GM18520 (cell line): ENCODE measurements around the gene STOML2.
A peak's percentile ranks its signal among the peaks of the same experiment; 100 is the strongest.

Experiments used
- ATAC-seq: cut with Tn5 transposase; IDR thresholded peaks from one replicate; pipeline ENCODE4 v1.9.1; 2021; ENCODE audit not compliant: unreplicated experiment

Gene STOML2

DNA sequence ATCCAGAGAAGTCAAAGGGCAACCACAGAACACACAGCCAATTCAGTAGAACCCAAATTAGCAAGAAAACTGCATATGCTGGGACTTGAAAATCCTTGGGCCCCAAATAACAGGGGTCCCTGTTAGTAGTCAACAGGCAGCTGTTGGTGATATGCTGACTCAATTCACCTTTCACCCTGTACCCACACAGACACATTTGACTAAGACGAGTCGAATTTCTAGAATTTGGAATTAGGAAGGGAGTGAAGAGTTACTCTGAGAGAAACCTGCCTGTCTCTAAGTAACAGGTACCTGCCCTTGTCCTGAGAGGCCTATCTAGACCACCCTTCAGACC is 29.7 kb downstream of the STOML2 start:
- no peak for ATAC-seq

DNA sequence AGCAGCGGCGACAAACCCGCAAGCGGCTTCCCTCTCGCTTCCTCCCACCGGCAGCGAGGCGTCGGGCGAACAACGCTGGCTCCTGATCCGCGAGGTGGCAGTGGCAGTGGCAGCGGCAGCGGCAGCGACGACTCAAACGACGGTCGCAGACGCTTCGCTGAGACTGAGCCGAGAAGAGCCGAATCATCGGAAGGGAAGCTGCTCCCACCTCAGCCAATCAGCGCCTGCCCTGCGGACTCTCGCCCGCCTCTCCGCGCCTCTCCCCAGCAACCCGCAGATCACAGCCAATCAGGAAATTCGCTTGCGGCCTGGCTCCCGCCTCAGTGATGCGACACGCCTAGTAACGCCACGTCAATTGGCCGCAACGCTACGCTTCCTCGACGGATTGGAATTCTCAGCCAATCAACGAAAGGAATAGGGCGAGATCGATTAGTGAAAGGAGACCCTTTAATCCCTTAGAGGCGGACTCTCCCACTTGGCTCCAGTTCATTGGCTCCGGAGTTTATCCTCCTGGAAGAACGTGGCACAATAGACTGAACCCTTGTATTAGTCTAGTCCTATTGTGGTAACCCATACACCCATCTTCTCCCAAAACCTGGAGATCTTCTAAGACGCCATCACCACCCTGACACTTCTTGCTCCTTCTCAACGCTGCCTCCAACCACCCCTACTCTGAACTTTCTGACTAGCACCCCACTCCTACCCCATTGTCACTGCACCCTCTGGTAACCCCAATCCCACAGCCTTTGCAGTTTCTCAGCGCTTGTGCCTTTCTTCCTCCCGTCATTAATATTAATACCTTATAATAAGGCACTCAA is 30.3 kb downstream of the STOML2 start, which contains the start of gene VCP:
TSS of gene VCP (minus strand) at position 165 of the 818 bp plus-strand sequence. CDS start 272 bp downstream, outside the sequence.
- ATAC-seq = peak; percentile 81

DNA sequence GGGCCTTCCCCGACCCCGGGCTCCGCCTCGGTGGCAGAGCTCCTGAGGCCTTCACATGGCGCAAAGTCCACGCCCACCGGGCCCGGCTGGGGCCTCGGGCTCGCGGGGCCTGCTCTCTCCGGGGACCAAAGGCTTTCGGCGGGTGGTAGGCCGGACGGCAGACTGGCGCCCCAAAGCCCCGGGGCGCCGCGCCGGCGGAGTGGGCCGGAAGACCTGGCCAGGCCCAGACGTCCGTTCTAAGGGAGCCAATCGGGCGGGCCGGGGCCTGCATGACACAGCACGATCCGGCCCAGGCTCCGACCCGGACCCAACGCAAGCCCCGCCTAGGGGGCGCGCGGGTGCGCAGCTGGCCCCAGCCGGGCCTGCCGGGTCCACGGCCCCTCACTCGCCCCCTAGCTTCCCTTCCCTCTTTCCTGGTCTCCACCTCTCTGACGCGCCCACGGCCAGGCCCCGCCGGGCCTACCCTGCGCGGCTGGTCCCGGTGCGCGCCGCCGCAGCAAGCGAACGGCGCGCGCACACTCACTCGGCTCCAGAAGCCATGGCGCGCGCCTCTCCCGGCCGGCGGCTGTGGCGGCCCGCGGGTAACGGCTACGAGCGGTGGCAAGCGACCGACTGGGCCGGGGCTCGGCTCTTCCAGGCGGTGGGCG is 31.0 kb downstream of the STOML2 start:
- peak; percentile 39 for ATAC-seq

DNA sequence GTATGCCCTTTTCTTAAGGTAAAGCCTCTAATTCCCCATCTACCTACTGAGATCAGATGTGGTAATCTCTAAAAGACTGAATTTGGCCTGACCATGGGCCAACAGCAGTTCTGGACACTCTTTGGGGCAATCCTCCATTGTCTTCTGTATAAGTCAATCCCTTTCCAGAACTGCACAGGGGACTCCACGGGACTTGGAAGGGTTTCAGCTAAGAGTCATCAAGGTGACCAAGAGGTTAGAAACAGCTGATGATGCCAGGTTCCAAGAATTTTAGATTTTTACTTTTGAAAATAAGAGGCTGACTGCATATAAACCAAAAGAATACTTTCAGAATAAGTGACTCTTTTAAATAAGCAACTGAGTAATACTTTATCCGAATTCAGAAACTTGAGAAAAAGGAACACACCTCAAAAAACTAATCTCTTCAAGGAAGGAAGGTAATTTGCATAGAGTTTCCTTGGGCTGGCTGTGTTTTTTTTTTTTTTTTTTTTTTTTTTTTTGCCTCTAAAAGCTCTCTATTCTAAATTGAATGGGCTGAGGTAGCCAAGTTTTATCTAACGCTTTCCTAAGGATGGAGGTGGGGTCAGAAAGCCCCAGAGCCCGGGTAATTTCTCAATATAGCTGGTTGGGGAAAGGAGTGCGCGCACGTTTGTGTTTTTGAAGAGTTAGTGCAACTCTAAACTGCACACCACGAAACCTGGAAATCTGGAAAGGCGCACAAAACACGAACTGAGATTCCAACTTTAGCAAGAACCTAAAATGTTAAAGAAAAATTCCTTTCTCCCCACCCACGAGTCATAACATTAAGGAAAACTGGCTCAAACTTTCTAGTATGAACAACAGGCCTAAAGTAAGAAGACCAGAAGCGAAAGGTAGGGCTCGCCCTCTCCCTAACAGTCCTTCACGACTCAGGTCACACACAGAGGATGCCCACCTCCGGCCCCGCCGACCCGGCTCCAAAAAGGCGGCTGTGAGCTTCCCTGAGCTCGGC is 31.8 kb downstream of the STOML2 start:
- ATAC-seq = no peak

GRCh38 chr9:35069020-35069419 is 33.9 kb downstream of the STOML2 start:
- no peak for ATAC-seq

DNA sequence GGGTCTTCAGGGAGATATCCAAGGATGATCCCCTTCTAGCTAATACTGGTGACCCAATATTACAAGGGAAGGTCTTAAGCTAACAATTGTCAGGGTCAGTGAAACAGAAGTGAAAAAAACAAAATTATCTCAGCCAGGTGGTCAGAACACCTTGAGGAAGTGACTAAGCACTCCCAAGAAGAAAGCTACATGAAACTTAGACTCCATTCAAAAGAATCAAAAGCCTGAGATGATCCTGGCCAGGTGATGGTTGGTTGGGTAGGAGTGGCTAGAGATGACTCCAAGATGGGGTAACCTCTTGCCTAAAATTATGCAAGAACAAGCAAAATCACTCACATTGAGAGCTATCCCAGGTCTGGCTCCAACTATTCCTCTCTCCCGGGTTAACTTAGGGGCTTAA is 35.9 kb downstream of the STOML2 start:
- no peak for ATAC-seq

DNA sequence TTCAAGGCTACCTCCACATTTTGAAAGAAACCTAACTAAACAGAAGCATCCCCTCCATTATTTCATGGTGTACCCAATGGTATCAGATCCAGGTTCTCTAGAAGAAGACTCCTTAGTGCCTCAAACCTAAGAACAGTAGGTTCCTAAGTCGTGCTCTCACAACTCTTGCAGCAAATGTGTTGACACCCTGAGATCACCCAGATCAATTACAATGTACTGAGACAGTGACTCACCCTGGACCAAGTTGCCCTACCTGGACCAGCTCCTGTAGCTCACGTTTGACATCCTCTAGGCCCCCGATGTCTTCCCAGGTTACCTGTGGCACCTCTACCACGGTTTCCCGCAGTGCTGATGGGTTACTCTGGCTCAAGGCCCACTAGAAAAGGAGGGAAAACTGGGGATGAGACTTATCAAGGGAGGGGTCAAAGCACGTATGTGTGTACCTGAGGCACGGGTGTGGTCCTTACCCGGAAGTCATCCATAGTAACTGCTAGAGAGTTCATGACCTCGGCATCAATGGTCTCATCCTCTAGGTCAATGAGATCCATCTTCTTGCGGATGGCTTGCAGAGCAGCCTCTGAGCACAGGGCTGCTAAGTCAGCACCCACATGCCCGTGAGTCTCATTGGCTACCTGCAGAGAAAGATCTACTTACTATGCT is 42.3 kb downstream of the STOML2 start:
- ATAC-seq = no peak

- ATAC-seq = no peak
These were observed 43.5 kb downstream of the STOML2 start for GRCh38 chr9:35059438-35059837.

- ATAC-seq = no peak
These were observed 45.7 kb downstream of the STOML2 start for GRCh38 chr9:35057271-35057620.

GRCh38 chr9:35056571-35057270 is 46.2 kb downstream of the STOML2 start:
- no peak for ATAC-seq

GRCh38 chr9:35054871-35055644 is 47.9 kb downstream of the STOML2 start:
- ATAC-seq = no peak

- ATAC-seq = no peak
These were observed 48.6 kb downstream of the STOML2 start for GRCh38 chr9:35054185-35054835.

DNA sequence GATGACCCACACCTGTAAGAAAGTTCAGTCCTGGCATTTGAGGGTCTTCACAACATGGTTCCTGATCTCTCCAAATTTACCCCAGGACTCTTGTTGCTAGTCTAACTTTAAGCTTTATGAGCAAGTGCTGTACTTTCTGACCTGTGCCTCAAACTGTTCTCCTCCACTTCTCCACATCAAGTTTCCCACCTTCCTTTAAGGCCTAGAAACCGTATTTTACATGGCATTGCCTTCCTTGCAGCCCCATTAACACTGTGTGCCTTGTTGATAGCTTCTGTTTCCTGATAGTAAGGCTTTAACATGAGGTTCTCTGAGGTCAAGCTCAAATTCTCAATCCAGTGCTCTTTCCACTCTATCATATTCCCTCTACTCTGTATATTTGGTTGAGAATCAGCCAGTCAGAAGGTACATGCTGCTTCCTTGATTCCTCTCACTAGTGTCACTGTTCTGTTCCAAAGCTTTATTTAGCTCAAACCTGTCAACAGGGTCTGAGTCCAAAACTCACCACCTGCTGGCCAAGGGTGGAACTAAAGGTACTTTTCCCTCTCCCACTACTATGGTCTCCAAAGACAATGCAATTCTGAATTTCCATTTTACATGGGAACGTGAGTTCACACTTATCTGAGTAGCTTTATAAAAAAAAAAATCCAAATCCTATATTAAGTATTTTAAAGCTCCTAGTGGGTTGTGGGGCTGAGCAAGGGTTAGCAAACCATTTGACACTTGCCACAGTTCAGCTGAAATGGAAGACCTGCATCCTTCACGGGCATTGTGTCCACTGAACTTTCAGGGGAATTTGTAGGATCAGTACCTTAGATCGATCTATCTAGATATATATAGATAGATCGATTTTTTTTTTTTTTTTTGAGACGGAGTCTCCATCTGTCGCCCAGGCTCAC is 51.6 kb downstream of the STOML2 start:
- ATAC-seq = no peak
